ENCODE results near the gene SLC38A8. TPM values are rescaled to one million over a fixed set of nuclear protein-coding genes. Genes with fewer than 3 reads are reported as not detected.

SLC38A8 gene
- total and polyA plus RNA-seq, 8 donors = 0.14 to 0.49 (median 0.34) TPM; not detected in 4

DNA sequence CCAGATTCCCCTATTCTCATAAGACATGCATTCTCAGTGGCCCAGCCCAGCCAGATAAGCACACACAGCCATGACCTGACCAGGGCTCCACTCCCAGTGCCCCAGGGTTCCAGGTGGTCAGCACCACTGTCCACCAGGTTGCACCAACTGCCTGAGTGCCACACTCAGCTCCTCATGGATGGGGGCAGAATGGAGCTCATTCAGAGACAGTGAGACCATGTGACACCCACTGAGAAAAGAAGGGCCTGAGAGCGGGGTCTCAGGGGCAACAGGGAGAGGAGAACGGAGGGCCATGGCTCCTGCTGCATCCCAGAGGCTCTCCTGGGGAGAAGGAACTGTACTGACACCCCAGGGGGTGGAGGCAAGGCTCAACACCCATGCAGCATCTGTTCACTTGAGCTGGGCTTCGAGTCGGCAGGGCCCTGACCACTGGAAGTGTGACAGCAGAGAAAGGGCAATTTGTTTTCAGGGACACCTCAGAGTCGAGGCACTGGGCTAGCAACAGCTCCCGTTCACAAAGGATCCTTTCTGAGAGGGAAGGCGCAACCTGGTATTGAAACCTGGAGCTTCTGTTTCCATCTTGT, 18.7 kb upstream of the SLC38A8 start:
- Histone ChIP-seq H3K27me3 (no peaks in the 10 kb centered on the region), H3K4me1 (peaks cover 0 to under 1% (median 0%) of the 10 kb centered on the region in 3 donors), H3K27ac (no peak overlapping the region), H3K4me3 (no peak overlapping the region), H3K36me3 (peaks cover 0 to 78% (median 37%) of the 10 kb centered on the region in 3 donors), H3K9me3 (no peaks in the 10 kb centered on the region)
- intact Hi-C loops (cut with DNase I) = loop anchor here in 1 of 3 donors (5.0 kb wide), 1 partner anchor 94 kb away; the partner anchor contains the start of gene NECAB2
- DNase-seq = peak in 1 of 6 donors; percentile 30
- no peak for ATAC-seq
- FAIRE-seq = no peak
- WGBS, 2 donors = 81 to 87% methylated on average over 7 of the region's 7 CpGs
- TF ChIP-seq, protein P1, sequence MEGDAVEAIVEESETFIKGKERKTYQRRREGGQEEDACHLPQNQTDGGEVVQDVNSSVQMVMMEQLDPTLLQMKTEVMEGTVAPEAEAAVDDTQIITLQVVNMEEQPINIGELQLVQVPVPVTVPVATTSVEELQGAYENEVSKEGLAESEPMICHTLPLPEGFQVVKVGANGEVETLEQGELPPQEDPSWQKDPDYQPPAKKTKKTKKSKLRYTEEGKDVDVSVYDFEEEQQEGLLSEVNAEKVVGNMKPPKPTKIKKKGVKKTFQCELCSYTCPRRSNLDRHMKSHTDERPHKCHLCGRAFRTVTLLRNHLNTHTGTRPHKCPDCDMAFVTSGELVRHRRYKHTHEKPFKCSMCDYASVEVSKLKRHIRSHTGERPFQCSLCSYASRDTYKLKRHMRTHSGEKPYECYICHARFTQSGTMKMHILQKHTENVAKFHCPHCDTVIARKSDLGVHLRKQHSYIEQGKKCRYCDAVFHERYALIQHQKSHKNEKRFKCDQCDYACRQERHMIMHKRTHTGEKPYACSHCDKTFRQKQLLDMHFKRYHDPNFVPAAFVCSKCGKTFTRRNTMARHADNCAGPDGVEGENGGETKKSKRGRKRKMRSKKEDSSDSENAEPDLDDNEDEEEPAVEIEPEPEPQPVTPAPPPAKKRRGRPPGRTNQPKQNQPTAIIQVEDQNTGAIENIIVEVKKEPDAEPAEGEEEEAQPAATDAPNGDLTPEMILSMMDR (IDR thresholded peaks at IDR 0.05) = no peak

DNA sequence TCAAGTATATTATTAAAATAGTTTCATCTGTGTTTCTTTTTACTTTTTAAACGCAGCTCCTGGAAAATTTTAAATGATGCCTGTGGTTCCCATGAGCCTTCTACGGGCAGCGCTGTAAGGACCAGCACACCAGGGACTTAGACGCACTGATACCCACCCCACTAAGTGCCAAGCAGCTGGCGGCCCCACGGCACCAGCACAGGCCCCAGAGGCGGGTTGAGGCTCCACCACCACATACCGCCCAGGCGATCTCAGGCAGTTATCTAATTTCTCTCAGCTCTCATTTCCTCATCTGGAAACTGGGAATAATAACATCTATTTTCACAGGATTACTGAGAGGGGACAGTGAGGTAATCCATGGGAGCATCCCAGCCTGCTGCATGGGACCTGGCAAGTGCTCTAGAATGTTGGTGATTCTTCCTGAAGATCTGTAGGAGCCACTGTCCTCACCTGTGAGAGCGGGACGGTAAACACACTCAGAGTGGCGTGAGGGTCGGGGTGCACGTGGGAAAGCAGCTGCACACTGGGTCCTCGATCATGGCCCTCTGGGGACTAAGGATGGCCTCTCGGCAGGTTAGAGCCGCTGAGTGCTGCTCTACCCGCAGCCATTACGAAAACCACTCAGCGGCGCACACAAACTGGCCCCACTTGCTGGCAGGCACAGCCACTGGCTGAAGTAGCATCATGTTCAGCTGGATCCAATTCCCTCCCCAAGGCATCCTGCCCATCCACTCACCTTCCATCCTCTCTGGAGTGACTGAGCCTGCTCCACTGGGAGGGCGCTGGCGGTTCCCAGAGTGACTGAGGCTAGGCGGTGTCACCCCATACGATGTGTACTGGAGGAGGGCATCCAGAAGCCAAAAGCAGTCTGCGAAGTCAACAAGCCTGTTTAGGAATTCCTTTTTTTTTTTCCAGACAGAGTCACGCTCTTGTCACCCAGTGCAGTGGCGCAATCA, 17.6 kb upstream of the SLC38A8 start:
- no peaks in the 10 kb centered on the region for H3K9me3 ChIP-seq
- ATAC-seq (no peak), DNase-seq (peak in 2 of 6 donors; percentile 8 to 39), FAIRE-seq (no peak)
- no peaks in the 10 kb centered on the region for H3K27me3 ChIP-seq
- no peak overlapping the region for H3K4me3 ChIP-seq
- intact Hi-C loops (cut with DNase I) = loop anchor here in 1 of 3 donors (5.0 to 10.0 kb wide), 2 partner anchors 93 to 235 kb away; partner anchors contain the start of gene NECAB2
- peaks cover 3 to 8% (median 3%) of the 10 kb centered on the region in 3 donors for H3K4me1 ChIP-seq
- no peak overlapping the region for H3K27ac ChIP-seq
- H3K36me3 ChIP-seq = peaks cover 0 to 76% (median 39%) of the 10 kb centered on the region in 3 donors
- TF ChIP-seq, protein P1 (IDR thresholded peaks at IDR 0.05) = no peak
- WGBS, 2 donors = 95% methylated on average over 28 of the region's 28 CpGs

DNA sequence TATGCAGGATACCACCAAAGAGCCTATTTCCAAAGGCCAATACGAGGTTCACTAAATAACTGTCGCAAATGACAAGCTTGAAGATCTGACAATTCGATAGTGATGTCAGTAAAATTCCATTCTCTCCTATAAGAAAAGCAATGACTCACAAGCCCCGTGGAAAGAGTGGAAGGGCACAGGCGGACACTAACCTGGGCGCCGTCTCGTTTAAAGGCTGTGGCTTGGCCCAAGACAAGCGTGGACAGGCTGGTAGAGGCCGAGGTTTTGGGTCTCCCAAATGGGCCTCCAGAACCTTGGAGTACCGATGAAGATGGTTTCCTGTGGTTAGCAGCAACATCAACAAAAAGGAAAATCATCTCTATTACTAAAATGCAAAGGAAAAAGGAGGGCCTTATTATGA, 16.5 kb upstream of the SLC38A8 start:
- FAIRE-seq (no peak), DNase-seq (no peak), ATAC-seq (no peak)
- no peaks in the 10 kb centered on the region for H3K9me3 ChIP-seq
- H3K4me3 ChIP-seq = no peak overlapping the region
- H3K27me3 ChIP-seq = no peaks in the 10 kb centered on the region
- 91% methylated on average over 11 of the region's 11 CpGs for WGBS, 2 donors
- intact Hi-C loops (cut with DNase I) = loop anchor here in 1 of 3 donors (10.0 kb wide), 1 partner anchor 234 kb away; no protein-coding TSS in a partner anchor
- H3K27ac ChIP-seq = no peak overlapping the region
- peaks cover 0 to 85% (median 39%) of the 10 kb centered on the region in 3 donors for H3K36me3 ChIP-seq
- TF ChIP-seq, protein P1 (IDR thresholded peaks at IDR 0.05) = no peak
- peaks cover 6 to 8% (median 7%) of the 10 kb centered on the region in 3 donors for H3K4me1 ChIP-seq

DNA sequence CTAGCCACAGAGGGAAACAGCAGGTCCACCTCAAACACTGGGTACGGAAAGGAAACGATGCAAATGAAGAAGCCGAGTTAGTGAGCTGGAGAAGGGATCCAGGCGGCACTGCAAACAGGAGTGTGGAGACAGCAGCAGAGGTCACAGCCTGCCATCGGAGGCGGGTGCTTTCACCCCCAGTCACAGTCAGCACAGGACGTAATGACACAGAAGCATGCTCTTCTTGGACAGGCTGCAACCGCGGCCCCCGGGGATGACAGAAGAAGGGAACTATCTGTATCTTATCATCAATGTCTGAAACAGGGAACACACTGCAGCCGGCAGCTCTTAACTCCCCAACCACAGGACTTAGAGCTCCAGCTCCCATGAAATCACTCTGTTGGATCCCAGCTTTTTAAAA, 16.1 kb upstream of the SLC38A8 start:
- H3K27ac ChIP-seq = no peak overlapping the region
- peaks cover 6 to 8% (median 7%) of the 10 kb centered on the region in 3 donors for H3K4me1 ChIP-seq
- no peak for ATAC-seq
- intact Hi-C loops (cut with DNase I) = loop anchor here in 1 of 3 donors (10.0 kb wide), 1 partner anchor 234 kb away; no protein-coding TSS in a partner anchor
- H3K27me3 ChIP-seq = no peaks in the 10 kb centered on the region
- H3K9me3 ChIP-seq = no peaks in the 10 kb centered on the region
- TF ChIP-seq, protein P1 (IDR thresholded peaks at IDR 0.05) = no peak
- 82 to 90% methylated on average over 11 of the region's 11 CpGs for WGBS, 2 donors
- FAIRE-seq = no peak
- peak in 1 of 6 donors; percentile 33 for DNase-seq
- H3K4me3 ChIP-seq = no peak overlapping the region
- H3K36me3 ChIP-seq = peaks cover 0 to 89% (median 39%) of the 10 kb centered on the region in 3 donors
